A549 treated with AZD2906 at 1 μM for 4 hours (cell line): ENCODE measurements around the gene FAF2. TPM values are rescaled to one million over a fixed set of nuclear protein-coding genes. Genes with fewer than 3 reads are reported as not detected.

Experiments
- total RNA-seq: library from RNA; stranded (reverse); fragments of 200-300 nt; extraction: Qiagen RNA extraction; gene quantifications from 5 replicates; pipeline ENCODE4 v1.2.3, GENCODE V29; 2022

The FAF2 gene, protein sequence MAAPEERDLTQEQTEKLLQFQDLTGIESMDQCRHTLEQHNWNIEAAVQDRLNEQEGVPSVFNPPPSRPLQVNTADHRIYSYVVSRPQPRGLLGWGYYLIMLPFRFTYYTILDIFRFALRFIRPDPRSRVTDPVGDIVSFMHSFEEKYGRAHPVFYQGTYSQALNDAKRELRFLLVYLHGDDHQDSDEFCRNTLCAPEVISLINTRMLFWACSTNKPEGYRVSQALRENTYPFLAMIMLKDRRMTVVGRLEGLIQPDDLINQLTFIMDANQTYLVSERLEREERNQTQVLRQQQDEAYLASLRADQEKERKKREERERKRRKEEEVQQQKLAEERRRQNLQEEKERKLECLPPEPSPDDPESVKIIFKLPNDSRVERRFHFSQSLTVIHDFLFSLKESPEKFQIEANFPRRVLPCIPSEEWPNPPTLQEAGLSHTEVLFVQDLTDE
- total RNA-seq, result 43.4 to 54.7 TPM (median 44.3 TPM) in 5 replicates

DNA sequence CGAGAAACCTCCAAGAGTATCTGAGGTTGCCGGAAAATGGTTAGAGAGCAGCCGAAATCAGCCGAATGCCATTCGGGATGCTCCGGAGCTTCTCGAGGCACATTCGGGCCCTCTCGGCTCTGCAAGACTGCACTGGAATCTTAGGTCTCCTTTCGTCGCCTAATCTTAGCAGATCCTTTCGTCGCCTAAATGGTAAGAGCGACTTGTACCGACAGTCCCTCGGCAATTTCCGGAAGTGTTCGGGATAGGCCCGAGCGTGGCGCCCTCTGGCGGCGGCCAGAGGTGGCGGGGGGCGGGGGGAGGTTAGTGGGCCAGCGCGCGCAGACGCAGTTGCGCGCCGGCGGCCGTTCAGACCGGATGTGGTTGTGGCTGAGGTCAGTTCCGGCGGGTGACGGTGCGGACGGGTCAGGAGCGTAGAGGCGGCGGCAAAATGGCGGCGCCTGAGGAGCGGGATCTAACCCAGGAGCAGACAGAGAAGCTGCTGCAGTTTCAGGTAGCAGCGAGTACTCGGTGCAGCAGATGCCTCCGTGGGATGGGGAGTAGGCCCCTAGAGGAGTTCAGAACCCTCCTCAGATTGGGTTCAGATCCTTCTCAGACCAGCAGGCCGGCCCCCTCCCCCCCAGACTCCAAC lies at the start of gene FAF2:
FAF2 (plus strand) TSS at position 408 of the 631 bp plus-strand sequence; CDS start at position 431, 23 bp downstream.

DNA sequence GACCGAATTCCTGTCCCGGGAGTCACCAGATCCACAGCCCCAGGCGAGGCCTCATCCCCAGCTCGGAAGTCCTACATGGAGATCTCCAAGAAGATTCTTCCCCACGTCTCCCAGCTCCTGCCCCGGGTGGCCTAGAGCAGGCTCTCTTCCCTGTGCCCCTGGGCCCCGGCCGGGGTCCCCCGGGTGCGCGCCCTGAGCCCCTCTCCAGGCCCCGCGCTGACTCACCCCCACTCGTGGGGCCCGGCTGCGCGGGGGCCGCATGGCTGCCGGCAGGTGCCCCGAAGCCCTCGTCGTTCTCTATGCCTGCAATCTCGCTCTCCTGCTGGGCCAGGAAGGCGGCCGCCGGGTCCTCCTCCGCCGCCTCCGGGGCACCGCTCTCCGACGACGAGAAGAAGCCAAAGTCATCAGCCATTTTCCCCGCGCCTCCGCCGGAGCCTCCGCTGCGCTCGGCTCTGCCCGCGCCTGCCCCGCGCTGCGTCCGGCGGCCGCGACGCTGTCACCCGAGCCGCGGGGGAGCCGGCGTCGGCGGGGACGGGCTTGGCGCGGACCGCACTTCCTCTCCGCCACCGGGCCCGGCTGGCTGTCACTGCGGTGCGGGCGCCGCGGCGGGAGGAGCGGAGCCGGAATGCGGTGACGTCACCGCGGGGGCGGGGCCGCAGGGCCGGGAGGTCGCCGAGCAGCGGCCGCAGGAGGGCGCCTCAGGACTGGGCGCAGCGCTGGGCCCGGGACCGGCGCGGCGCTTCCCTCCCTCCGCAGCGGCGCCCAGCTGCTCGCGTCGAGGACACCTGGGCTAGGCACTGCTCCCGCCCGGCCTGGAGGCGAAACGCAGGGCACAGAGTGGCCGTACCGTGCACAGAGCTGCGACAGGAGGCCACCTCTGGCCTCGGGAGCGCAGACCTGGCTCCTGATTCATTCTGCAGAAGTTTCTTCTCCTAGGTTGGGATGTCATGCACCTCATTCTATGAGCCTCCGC lies 31.9 kb upstream of the FAF2 start, which contains the start of gene CLTB:
CLTB (minus strand) TSS at position 588 of the 973 bp plus-strand sequence; CDS start at position 412, 176 bp downstream.

DNA sequence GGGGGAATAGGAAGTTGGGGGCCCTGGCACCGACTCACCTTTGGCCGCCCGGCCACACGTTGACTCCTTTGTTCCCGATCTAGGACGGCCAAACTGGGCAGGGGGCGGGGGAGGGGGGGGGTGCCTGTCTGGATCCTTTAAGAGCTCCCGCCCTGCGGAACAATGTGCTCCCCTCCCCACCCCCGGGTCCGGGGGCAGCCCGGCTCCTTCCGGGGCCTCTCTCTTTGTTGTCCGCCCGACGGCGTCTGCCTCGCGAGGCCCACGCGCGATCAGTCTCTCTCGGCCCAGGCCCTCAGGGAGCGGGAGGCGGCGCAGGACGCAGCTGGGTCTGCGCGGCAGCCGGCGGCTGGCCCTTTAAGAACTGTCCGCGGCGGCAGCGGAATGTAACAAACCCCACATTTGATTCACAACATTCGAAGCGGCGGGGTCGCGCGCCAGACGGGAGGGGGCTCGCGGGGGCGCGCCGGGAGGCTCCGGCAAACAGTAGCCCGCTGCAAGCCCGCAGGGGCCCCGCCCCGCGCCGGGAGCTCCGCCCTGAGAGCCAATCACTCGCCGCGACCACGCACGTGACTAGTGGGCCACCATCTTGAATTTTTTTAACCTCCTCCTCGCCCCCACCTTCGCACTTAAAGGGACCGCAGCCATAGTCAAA lies 88.8 kb downstream of the FAF2 start, which contains the start of gene RNF44:
RNF44 (minus strand) TSS at position 501 of the 652 bp plus-strand sequence. CDS start 4,930 bp downstream, outside the sequence.

DNA sequence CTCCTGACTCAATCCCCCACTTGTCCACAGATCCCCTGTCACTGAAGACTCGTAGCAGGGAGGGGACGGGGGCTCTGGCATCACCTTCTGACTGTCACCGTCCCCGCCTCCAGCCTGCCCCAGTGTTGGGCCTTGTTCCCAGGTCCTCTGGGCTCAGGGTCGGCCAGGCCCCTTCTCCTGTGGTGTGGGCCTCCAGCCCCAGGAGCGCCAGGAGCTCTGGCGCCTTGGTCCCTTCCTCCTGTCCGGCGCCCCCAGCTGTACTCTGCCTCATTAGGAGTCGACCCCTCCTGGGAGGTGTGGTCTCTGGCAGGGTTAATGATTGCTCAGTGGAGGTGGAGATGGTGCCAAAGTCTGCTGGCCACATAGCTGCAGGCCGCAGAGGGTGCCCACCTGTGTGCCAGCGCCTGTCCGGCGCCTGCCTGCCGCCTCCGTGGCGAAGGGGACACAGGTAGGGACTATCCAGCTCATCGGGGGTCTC lies 100.8 kb downstream of the FAF2 start, which contains the start of gene CDHR2:
CDHR2 (plus strand) TSS at position 376 of the 478 bp plus-strand sequence. CDS start 16,011 bp downstream, outside the sequence.

Other genes with a start within 250 kb of the FAF2 start
- gene SIMC1, start 210.0 kb upstream of the FAF2 start, total RNA-seq, result 13.2 to 17.7 TPM (median 16.4 TPM) in 5 replicates
- gene KIAA1191, start 86.6 kb upstream of the FAF2 start, total RNA-seq, result 75.2 to 106 TPM (median 83.3 TPM) in 5 replicates
- 0.37 to 1.2 TPM (median 0.60 TPM) in 5 replicates for gene ARL10, start 82.9 kb upstream of the FAF2 start, total RNA-seq
- gene NOP16, start 59.8 kb upstream of the FAF2 start, total RNA-seq, result 119 to 141 TPM (median 127 TPM) in 5 replicates
- gene HIGD2A, start 59.6 kb upstream of the FAF2 start, total RNA-seq, result 258 to 286 TPM (median 259 TPM) in 5 replicates
- 105 to 180 TPM (median 173 TPM) in 5 replicates for gene CLTB, start 31.8 kb upstream of the FAF2 start, total RNA-seq
- 27.3 to 38.4 TPM (median 35.4 TPM) in 5 replicates for gene RNF44, start 89.0 kb downstream of the FAF2 start, total RNA-seq
- gene CDHR2, start 101.0 kb downstream of the FAF2 start, total RNA-seq, result 0.06 to 0.29 TPM (median 0.15 TPM) in 5 replicates
- gene GPRIN1, start 161.8 kb downstream of the FAF2 start, total RNA-seq, result 8.2 to 9.6 TPM (median 9.2 TPM) in 5 replicates
- 0.84 to 1.4 TPM (median 1.3 TPM) in 5 replicates for gene SNCB, start 182.1 kb downstream of the FAF2 start, total RNA-seq
- not detected in 5 replicates for gene EIF4E1B, start 182.3 kb downstream of the FAF2 start, total RNA-seq
- 61.7 to 65.9 TPM (median 63.1 TPM) in 5 replicates for gene TSPAN17, start 199.1 kb downstream of the FAF2 start, total RNA-seq